HG02642 (cell line): ENCODE data around the gene GUCA1A.

Experiments used
- ATAC-seq: cut with Tn5 transposase; IDR thresholded peaks from one replicate; pipeline ENCODE4 v1.9.1; 2021; ENCODE audit warnings: mild to moderate bottlenecking; ENCODE audit not compliant: unreplicated experiment, poor library complexity

The GUCA1A gene

DNA sequence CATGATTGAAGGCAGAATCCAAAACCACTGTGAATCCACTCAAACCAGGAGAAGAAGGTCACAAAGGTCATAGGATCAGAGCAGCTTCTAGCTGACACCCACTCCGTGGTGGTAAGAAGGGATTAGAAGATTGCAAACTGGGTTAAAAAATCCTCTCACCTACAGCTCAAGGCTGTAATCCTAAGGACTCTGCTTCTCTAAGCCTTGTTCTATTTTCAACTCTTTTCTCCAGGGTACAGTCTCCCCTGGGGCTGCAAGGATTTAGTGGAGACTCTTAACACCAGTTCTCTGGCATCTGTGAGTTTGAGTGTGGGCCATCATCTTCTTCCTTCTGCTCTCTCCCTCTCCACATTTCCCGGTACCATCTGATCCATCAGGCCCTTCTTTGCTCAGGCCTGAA, at the start of gene GUCA1A:
GUCA1A (plus strand) TSS at position 264 of the 400 bp plus-strand sequence. CDS start 250 bp downstream, outside the sequence.
- no peak for ATAC-seq

DNA sequence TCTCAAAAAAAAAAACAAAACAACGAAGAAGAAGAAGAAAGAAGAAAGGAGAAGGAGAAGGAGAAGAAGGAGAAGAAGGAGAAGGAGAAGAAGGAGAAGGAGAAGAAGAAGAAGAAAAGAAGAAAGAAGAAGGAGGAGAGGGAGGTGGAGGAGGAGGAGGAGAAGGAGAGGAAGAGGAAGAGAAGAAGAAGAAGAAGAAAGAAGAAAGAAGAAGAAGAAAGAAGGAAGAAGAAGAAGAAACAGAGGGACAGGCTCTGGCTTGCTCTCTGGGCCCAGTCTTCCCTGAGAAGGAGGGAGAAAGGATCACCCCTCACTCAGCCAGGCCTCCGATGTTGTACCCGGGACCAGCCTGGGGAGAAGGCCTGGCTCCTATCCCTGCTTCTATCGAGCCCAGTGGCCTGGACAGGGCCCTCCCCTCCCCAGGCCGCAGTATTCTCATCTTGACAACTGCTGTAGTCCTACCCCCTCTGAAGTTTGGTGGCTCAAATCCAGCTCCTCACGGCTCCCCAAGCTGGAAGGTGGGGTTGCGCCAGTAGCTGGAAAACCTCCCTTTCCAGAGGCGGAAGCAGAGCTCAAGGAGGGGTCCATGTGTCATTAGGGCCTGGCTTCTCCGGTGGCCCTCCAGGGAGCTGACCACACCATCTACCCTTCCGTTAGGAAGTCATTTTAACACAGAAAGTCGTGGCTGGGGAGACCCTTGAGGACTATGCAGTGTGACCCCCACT, 49.6 kb upstream of the GUCA1A start:
- no peak for ATAC-seq

DNA sequence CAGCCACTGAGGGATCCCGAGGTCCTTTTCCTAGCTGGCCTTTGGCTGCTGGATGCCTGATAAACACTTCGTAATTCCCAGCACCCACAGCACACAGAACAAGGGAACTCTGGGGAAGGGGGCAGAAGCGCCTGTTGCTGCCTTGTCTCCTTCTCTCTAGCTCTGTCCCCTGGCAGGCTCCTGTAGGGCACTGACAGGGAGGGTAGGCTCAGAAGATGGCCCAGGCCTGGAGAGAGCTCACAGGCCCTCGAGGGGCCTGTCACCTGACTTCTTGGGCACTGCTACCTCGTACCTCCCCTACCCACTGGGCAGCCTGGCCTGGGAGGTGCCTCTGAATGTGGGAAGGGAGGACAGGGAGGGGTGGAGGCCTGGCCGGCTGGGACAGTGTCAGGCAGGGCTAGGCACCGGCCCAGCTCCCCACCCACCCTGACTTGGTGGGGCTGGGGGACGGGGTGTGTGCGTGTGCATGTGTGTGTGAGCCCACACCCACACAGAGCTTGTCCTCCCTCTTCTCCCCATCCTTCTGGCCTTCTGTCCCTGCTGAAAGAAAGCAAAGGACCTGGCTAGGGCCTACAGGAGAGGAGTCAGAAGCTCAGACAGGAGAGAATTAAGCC, 48.8 kb upstream of the GUCA1A start:
- no peak for ATAC-seq

DNA sequence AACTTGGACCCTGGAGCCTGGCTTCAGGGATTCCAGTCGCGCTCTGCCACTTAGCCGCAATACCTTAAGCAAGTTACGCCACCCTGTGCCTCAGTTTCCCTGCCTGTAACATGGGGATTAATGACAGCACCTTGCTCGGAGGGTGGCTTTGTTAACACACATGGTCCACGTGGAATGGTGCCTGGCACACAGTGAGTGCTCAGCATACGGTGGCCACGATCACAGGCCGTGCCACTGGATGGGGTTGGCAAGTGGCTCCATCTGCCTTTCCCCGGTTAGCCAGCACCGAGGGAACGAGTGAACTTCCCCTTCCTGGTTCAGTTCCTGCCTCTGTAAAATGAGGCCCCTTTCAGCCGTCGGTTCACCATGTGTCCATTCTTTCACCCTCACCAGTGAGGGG, 47.9 kb upstream of the GUCA1A start:
- ATAC-seq, result no peak

DNA sequence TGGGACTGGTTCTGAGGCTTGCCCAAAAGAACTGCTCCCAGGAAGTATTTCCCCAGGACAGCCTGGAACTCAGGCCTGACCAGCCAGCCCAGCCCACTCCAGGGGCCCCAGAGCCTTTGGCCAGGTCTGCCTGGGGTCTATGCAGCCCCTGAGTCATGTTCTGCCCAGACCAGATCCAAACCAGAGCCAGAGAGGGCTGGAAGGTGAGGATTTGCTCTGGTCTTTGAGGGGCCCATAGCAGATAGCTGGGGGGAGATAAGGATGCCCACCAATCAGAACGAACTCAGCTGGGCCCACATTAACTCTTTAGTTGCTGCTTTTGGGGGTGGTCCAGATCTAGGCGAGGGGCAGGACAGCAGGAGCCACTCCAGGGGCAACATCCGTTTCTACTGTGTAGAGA, 47.5 kb upstream of the GUCA1A start:
- ATAC-seq, result no peak

DNA sequence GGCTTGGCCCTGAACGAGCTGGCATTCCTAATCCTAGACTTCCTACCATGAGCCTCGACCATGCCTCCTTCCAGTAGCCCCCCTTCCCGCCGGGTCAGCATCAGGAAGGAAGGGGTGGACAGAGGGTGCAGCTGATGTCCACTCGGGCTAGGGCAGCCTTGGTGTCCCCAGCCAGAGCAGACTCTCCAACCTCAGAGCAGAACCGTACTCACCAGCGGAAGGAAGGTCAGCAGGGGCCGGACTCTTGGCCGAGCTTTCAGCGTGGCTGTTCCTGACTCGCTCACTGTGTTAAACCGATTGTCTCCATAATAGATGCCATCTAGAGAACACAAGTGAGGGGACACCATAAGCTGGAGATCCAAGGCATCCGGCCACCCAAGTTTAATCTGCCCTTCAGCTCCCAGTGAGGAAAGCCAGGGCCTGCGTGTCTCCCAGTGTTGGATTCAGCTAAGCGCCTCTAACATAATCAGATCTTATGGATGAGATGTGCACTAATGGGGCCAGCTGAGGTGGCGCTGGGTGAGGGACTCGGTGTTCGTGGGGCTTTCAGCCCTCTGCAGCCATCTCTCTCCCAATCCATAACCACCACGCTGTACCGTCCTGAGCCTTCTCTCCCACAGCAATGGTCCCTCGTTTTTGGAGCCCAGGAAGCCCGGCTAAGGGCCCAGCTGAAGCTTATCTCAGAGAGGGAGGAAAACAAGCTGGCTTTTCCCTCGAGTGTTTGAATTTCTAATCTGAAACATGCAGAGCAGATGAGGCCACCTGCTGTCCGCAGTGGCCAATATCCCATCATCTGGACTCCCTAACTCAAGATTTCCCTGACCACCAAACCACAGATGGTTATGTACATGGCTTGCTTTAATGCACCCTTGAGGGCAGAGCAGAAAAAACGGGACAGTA, 44.5 kb upstream of the GUCA1A start:
- ATAC-seq, result no peak

DNA sequence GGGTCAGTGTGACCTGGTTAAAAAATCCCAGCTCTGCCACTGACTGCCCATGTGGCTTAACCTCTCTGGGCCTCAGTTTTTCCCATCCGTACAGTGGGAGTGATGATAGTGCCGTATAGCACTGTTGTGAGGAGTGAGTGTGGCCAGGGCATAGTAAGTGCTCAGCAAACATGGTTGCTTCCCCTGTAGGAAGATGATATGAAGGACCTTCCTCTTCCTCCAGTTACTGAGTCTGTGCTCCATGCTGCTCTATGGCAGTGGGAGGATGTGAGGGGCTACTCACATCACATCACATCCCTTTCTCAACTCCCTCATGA, 43.8 kb upstream of the GUCA1A start:
- ATAC-seq, result no peak

DNA sequence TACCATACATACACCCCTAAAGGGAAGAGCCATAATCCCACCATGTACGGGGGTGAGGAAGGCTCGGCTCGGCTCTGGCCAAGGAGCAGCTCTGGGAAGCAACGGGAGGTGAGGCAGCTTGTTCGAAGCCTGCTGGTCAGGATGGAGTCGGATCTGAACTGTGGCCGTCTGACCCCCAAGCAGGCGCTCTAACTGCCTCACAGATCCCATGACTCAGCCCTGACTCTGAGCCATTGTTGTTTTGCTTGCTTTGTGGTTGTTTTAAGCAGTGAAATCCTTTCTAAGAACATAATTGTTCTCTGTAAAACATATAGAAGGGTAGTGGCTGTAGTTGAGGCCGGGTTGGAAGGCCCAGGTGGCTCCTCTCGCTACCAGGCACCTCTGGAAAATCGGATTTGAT, 41.6 kb upstream of the GUCA1A start:
- no peak for ATAC-seq

DNA sequence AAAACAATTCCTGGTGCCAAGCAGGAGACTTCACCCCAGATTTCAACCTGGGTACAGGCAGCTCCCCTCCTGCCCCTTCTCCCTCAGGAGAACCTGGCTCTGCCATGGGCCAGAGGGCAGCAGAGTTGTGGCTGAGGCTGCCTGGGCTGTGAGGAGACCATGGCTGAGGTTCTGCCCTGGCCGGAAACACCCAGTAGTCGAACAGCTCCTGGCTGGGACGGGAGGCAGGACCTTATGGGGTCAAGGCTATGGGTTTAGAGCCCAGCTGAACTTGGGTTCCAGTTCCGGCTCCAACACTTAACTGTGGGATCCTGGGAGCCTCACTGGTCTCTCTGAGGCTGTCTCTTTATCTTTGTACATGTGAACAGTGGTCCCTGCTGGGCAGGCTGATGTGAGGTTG, 39.2 kb upstream of the GUCA1A start:
- ATAC-seq, result no peak

DNA sequence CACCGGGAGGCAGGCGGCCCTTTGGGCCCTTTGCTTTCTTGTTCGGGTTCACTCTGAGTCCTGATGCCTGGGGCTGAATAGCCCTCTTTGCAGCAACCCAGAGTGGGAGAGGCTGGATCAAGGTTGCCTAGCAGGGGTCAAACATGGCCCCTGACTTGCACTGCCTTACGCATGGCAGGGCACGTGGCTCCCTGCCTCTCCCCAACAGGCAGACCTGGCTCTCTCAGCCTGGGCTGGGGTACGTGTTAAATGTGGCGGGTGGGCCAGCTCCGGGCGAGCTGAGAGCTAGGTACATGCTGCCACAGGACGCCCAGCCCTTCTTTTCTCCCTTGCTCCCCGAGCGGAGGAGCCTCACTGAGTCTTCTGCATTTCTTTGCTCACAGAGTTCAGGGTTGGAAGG, 38.0 kb upstream of the GUCA1A start:
- no peak for ATAC-seq

DNA sequence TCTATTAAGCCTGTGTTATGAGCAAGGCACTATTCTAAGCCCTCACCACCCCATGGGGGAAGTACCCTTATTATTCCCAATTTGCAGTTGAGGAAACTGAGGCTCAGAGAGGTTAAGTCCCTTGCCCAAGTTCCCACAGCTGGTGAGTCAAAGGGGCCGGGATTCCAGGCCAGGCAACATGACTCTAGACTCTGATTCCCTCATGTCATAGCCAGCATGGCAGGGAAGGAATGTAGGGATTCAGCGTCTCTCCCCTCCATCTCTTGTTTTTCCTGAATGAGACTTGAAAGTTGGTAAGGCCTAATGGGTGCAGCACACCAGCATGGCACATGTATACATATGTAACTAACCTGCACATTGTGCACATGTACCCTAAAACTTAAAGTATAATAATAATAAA, 37.4 kb upstream of the GUCA1A start:
- ATAC-seq, result no peak

DNA sequence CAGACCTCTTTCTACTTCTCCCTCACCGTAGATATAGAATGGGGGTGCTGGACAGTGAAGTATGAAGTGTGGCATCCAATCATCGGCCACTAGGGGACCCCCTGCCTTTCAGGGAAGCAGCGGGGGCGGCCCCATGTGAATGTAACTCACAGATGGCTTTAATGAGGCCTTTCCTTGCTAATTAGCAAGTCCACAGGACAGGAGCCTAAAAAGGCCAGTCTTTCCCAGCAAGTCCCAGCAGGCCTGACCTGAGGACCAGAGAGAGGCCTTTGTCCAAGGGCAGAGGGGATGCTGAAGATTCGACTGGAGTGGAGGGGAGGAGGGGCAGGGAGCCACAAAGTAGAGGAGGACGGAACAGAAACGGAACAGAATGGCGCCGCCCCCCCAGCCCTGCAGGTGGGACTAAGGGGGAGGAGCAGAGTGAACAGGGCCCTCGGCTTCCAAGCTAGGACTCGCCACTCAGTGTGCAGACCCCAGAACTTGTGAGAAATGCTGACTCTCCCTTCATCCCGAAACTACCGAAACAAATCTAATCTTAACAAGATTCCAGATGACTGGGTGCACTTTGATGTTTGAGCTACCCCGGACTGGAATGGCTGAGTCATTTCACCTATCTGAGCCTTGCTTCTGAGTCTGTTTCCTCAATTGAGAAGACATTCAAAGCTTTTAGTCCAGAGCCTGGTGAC, 36.5 kb upstream of the GUCA1A start:
- no peak for ATAC-seq

DNA sequence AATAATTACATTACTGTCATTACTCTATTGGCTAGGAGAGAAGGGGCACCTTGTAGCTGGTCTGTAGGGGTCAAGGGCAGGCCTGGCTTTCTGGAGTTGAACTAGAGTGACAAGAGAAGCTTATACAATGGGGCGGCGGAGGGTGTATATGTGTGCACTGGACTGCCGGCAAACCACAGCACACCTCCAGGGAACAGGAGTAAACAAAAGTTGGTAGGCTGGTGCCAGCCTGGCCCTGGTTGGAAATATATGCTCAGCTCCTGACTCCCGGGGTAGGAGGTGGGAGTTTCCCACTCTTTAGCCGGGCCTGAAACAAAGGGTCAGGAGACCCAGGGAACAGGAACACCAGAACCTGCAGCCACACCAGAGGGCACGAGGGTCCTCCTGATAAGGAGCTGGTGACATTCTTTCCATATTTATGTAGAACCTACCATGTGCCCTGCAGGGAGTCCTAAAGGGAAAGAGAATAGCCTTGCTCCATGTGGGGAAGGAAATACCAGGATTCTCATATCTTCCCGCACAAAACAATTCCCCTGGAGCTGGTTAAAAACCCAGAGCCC, 35.9 kb upstream of the GUCA1A start:
- ATAC-seq, result no peak

DNA sequence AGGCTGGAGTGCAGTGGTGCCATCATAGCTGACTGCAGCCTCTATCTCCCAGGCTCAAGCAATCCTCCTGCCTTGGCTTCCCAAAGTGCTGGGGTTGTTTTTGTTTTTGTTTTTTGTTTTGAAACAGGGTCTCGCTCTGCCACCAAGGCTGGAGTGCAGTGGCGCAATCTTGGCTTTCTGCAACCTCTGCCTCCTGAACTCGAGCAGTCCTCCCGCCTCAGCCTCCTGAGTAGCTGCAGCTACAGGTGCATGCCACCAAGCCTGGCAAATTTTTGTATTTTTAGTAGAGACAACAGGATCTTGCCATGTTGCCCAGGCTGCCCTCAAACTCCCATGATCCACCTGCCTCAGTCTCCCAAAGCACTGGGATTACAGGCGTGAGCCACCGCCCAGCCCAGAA, 35.0 kb upstream of the GUCA1A start:
- ATAC-seq, result no peak

DNA sequence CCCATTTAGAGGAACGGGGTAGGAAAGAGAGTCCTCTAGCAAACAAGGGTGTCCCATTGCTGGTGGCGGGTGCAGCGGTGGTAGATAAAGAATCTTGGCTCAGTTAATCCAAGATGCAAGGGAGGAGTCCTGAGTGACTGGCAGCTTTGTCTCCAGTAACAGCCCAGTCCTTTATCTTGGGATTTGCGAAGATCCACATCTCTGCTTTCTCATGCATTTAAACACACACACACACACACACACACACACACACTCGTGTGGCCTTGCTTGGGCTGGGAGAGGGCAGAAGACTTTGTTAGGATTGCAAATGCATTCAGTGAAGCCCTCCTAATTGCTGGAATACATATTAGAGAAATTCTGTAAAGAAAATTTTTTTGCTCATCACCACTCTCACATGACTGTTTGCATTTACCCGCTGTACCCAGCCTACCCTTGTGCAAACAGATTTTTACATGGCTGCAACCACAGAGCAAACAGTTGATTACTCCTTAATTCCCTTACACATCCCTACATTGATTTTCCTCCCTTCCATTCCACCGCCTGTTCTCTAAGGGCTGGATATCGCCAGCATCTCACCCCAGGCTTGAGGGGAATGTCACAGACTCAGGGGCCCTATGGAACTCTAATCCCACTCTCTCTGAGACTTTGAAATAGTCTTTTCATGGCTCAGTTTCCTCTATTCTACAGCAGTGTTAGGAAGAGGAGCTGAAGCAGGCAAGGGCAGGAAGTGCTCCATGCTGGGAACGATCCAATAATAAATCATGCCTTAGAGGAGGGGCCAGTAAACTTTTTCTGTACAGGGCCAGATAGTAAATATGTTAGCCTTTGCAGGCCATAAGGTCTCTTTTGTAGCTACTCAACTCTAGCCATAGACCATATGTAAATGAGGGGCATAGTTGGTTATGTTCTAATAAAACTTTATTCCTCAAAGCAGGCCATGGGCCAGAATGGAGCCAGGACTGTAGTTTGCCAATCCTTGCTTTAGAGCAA, 34.2 kb upstream of the GUCA1A start:
- no peak for ATAC-seq

DNA sequence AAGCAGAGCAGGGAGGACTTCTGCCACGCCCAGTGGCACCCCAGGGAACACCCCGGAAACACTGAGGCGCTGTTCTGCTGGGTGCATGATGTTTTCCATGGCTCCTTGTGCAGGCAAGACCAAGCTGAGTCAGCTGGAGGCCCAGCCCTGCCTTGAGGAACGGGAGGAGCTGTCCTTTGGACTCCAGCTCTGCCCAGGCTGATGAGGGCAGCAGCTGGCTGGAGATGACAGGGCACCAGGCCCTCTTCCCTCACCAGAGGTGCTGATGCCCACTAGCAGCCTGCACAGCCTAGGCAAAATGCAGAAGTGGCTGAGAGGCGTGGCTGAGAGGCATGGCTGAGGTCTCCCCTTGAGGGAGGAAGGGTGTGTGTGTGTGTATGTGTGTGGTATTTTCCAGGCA, 33.1 kb upstream of the GUCA1A start:
- no peak for ATAC-seq

DNA sequence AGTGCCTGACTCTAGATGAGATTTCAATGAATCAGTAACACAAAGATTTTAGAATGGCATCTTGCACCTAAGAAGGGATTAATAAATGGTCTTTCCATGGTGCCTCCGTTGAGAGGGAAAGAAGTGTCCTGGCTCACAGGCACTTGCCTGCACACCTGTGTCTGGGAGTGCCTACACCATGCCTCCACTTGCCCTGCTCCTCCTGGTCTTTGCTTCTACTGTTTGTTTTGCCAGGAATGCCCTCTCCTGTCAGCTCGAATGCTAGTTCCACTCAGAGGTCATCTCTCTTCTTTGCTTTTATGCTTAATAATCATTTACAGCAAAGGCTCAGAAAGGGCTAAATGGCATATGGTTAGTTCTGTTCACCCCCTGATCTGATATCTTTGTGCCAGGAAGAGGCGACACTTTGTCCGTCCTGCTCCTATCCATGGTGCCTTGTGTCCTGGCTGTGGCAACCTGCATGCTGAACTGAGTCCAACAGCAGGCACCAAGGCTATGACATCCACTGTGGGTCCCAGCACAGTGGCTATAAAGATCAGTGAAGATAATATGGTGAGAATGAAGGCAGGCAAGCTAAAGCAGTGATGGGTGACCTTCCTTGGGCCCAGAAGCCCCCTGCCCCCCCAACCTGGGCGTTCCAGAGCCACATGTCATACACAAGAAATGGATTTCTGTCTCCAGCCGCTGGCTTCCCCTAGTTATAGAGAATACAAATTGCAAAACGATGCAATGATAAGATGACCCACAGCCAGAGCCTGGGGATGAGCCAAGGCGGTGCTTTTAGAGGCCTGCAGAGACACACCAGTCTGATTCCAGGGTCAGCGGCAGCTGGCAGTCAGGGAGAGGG, 32.2 kb upstream of the GUCA1A start:
- no peak for ATAC-seq

DNA sequence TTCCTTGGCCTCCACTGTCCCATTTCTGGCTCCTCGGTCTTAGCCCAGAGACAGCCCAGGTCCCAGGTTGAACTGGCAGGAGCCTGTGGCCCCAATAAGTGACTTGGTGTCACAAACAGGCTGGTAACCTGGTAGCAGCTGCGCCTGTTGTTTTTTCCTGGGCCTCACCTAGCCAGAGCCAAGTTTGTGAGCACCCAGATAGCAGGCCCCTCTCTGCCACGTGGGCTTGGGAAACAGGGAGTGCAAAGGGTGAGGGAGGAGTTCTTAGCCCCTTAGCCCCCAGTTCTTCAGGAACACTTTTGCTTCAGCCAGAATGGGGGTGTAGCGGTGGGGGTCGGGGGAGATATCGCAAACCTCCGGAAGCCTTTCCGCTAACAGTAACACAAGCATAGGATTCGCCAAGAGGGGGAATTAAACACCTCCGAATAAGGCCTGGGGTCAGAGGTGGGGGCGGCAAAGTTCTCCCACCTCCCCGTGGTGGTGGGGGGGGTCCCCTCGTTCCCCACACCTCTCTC, 31.5 kb upstream of the GUCA1A start:
- no peak for ATAC-seq
